Psoas muscle (tissue), 8 donors: ENCODE data around the gene ST6GALNAC3. TPM values are rescaled to one million over a fixed set of nuclear protein-coding genes. Genes with fewer than 3 reads are reported as not detected.

Source experiments
- ATAC-seq, 4 donors: fragments of 200-7000 bp; cut with Tn5 transposase; one replicate each; pipeline ENCODE4 v1.9.1; 2020; ENCODE audit warnings: moderate library complexity in 3 of 4, mild to moderate bottlenecking in 2 of 4
- DNase-seq, 2 donors: peaks; one replicate each; pipeline ENCODE4 v3.0.0-alpha.2; 2020
- H3K27ac ChIP-seq: fragments of 200-600 bp; one replicate; pipeline ENCODE4 v1.8.0; 2022
- H3K27me3 ChIP-seq, 3 donors: fragments of 200-600 bp in 1 of 3; one replicate each; pipeline versions ENCODE4 v1.6.1 to v1.8.0; 2013 to 2022; ENCODE audit warnings: low read length in 2 of 3, mild to moderate bottlenecking in 2 of 3, moderate library complexity in 1 of 3; ENCODE audit not compliant: insufficient read depth in 3 of 3
- H3K36me3 ChIP-seq, 2 donors: fragments of 200-600 bp in 1 of 2; one replicate each; pipeline versions ENCODE4 v1.6.1 to v1.8.0; 2013 to 2022; ENCODE audit warnings: low read depth in 1 of 2, mild to moderate bottlenecking in 1 of 2, moderate library complexity in 1 of 2; ENCODE audit not compliant: insufficient read depth in 1 of 2
- H3K4me1 ChIP-seq: fragments of 200-600 bp; one replicate; pipeline ENCODE4 v1.8.0; 2022
- H3K4me3 ChIP-seq: fragments of 200-600 bp; one replicate; pipeline ENCODE4 v1.8.0; 2022; ENCODE audit warnings: mild to moderate bottlenecking
- H3K9me3 ChIP-seq: fragments of 200-600 bp; one replicate; pipeline ENCODE4 v1.8.0; 2022
- CTCF ChIP-seq: fragments of 200-600 bp; IDR thresholded peaks from one replicate; pipeline ENCODE4 v1.8.0; 2022; ENCODE audit warnings: antibody characterized with exemption
- WGBS, 3 donors: extraction: QIAGEN DNeasy Blood & Tissue Kit; methylation state at CpG; one replicate each; pipeline versions ENCODE4 v1.1.6 to v1.1.7; 2013; 5-methylcytosine and 5-hydroxymethylcytosine counted together
- intact Hi-C, 2 donors: fragments of 100-400 bp; cut with DNase I; formaldehyde crosslinking; loops; one replicate each; pipeline versions ENCODE4 v1.11.0 to v1.14.2; 2022
- polyA plus RNA-seq, 3 donors: library from polyadenylated mRNA; stranded (reverse); fragments of 200-250 nt; gene quantifications; one replicate each; pipeline ENCODE4 v1.2.3, GENCODE V29; 2013
- total RNA-seq, 4 donors: library from RNA; stranded (reverse); fragmentation: NEBNext Ultra II Directional in 2 of 4; extraction: Animal tissue kit (Norgen Biotek cat#: 25700) in 2 of 4; gene quantifications; one replicate each; pipeline versions ENCODE4 v1.2.1 to v1.2.4, GENCODE V29; 2021 to 2023
- donor health status: healthy with polysubstance abuse.
- donor health status: DM: no; HTN: no; CAD: no; lungs with moderate emphysema.
- donor health status: Bipolar disorder and iron deficiency.
- donor health status: healthy.
- donor health status: DM: yes; HTN: yes; CAD: no.
- donor health status: DM: no; HTN: no; CAD: no.
- donor health status: DM: no; HTN: no; CAD: no.
- donor health status: DM: yes; HTN: yes; CAD: no.

The ST6GALNAC3 gene
- total and polyA plus RNA-seq, 7 donors, result 1.3 to 5.4 (median 2.3) TPM

- no peak for ATAC-seq
- WGBS, 3 donors, result 91 to 96% (median 91%) methylated on average over 1 of the region's 1 CpG
- intact Hi-C loops, result no loop called here
- Histone ChIP-seq H3K27ac (no peak overlapping the region), H3K4me3 (no peak overlapping the region), H3K27me3 (no peaks in the 10 kb centered on the region), H3K9me3 (no peaks in the 10 kb centered on the region), H3K36me3 (no peaks in the 10 kb centered on the region), H3K4me1 (no peaks in the 10 kb centered on the region)
- no peak for DNase-seq
- TF ChIP-seq CTCF, result no peak
Measured at GRCh38 chr1:76583875-76584477, 509.4 kb downstream of the ST6GALNAC3 start.

- TF ChIP-seq CTCF, result no peak
- DNase-seq, result no peak
- no peaks in the 10 kb centered on the region for H3K36me3 ChIP-seq
- no peak overlapping the region for H3K4me3 ChIP-seq
- no peak overlapping the region for H3K27ac ChIP-seq
- ATAC-seq, result no peak
- no peaks in the 10 kb centered on the region for H3K27me3 ChIP-seq
- WGBS, 3 donors, result 86 to 90% (median 88%) methylated on average over 4 of the region's 4 CpGs
- intact Hi-C loops, result no loop called here
- H3K4me1 ChIP-seq, result no peaks in the 10 kb centered on the region
- H3K9me3 ChIP-seq, result no peaks in the 10 kb centered on the region
Measured at GRCh38 chr1:76585980-76586674, 511.6 kb downstream of the ST6GALNAC3 start.

- WGBS, 3 donors, result 73 to 79% (median 78%) methylated on average over 9 of the region's 9 CpGs
Measured at GRCh38 chr1:76587212-76587611, 512.7 kb downstream of the ST6GALNAC3 start.

GRCh38 chr1:76591461-76591860 lies 516.9 kb downstream of the ST6GALNAC3 start:
- 93 to 97% (median 96%) methylated on average over 1 of the region's 1 CpG for WGBS, 3 donors
- Histone ChIP-seq H3K36me3 (no peaks in the 10 kb centered on the region), H3K4me3 (no peak overlapping the region), H3K27me3 (no peaks in the 10 kb centered on the region), H3K27ac (no peak overlapping the region), H3K9me3 (no peaks in the 10 kb centered on the region), H3K4me1 (no peaks in the 10 kb centered on the region)
- intact Hi-C loops, result no loop called here
- ATAC-seq, result no peak
- TF ChIP-seq CTCF, result no peak
- no peak for DNase-seq

More at GRCh38 chr1:76587212-76587611, 512.7 kb downstream of the ST6GALNAC3 start:
- no peak for TF ChIP-seq CTCF
- DNase-seq (no peak), ATAC-seq (no peak)
- H3K36me3 ChIP-seq, result no peaks in the 10 kb centered on the region
- intact Hi-C loops, result no loop called here
- H3K4me3 ChIP-seq, result no peak overlapping the region
- H3K4me1 ChIP-seq, result no peaks in the 10 kb centered on the region
- H3K27ac ChIP-seq, result no peak overlapping the region
- H3K9me3 ChIP-seq, result no peaks in the 10 kb centered on the region
- no peaks in the 10 kb centered on the region for H3K27me3 ChIP-seq
